Measurements from ENCODE around the gene MORC1.
A peak's percentile ranks its signal among the peaks of the same experiment; 100 is the strongest.

The MORC1 gene

DNA sequence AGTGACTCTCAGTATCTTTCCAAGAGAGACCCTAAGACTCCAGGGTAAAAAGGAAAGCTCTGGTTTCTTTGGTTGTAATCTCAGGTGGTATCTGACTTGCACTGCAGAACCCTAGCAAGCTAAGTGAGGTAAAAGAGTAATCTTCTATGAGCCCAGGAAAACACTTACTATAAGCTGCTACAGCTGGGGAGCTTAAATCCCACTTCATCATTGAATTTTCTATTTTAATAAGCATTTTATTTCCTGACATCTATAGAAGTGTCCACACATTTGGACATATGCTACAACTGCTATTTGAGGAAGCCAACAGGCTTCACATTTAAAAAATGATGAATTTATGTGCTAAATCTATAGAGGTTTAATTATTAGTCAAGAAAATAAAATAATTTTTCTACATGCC lies 91.1 kb downstream of the MORC1 start:
- H3K36me3 ChIP-seq (ENCODE audit: insufficient read depth), result no peaks in the 10 kb centered on the region
- H3K4me1 ChIP-seq (ENCODE audit: low read depth, poor library complexity, severe bottlenecking), result no peaks in the 10 kb centered on the region
- H3K9ac ChIP-seq, result no peak overlapping the region
- no peak overlapping the region for H3K4me3 ChIP-seq (IDR thresholded peaks at IDR 0.05; ENCODE audit: insufficient read depth, low read depth, low read length)
- H2AFZ ChIP-seq (ENCODE audit: low read depth), result no peak overlapping the region
- no peaks in the 10 kb centered on the region for H3K27me3 ChIP-seq (ENCODE audit: insufficient read depth, low read depth)
- no peak overlapping the region for H3K4me2 ChIP-seq
- H3K79me2 ChIP-seq (ENCODE audit: insufficient read depth, low read depth), result no peaks in the 10 kb centered on the region
- H4K20me1 ChIP-seq (ENCODE audit: insufficient read depth), result no peaks in the 10 kb centered on the region
- no peak overlapping the region for H3K27ac ChIP-seq
- TF ChIP-seq, protein P1, sequence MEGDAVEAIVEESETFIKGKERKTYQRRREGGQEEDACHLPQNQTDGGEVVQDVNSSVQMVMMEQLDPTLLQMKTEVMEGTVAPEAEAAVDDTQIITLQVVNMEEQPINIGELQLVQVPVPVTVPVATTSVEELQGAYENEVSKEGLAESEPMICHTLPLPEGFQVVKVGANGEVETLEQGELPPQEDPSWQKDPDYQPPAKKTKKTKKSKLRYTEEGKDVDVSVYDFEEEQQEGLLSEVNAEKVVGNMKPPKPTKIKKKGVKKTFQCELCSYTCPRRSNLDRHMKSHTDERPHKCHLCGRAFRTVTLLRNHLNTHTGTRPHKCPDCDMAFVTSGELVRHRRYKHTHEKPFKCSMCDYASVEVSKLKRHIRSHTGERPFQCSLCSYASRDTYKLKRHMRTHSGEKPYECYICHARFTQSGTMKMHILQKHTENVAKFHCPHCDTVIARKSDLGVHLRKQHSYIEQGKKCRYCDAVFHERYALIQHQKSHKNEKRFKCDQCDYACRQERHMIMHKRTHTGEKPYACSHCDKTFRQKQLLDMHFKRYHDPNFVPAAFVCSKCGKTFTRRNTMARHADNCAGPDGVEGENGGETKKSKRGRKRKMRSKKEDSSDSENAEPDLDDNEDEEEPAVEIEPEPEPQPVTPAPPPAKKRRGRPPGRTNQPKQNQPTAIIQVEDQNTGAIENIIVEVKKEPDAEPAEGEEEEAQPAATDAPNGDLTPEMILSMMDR (conservative IDR thresholded peaks at IDR 0.05; ENCODE audit: low read depth, low read length), result no peak

DNA sequence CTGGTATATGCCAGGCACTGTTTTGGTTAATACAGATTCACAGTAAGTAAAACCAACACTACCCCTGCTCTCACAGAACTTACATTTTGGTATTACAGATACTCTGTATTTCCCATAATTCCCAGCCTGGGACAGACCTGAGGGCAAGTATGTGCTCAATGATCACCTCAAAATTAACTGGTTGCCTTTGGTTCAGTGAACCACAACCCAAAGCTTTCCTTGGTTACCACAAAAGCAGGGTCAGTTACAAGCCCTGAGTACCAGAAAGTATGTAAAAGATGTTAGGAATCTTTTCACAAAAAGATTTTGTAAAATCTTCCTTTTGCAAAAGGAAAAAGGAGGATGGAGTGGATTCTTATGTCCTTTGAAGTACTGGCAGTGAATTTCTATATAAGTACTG lies 92.0 kb downstream of the MORC1 start:
- H2AFZ ChIP-seq (ENCODE audit: low read depth), result no peak overlapping the region
- H3K4me1 ChIP-seq (ENCODE audit: low read depth, poor library complexity, severe bottlenecking), result no peaks in the 10 kb centered on the region
- H3K9ac ChIP-seq, result no peak overlapping the region
- H3K4me3 ChIP-seq (IDR thresholded peaks at IDR 0.05; ENCODE audit: insufficient read depth, low read depth, low read length), result no peak overlapping the region
- H3K4me2 ChIP-seq, result no peak overlapping the region
- H3K79me2 ChIP-seq (ENCODE audit: insufficient read depth, low read depth), result no peaks in the 10 kb centered on the region
- no peak overlapping the region for H3K27ac ChIP-seq
- no peaks in the 10 kb centered on the region for H3K36me3 ChIP-seq (ENCODE audit: insufficient read depth)
- H3K27me3 ChIP-seq (ENCODE audit: insufficient read depth, low read depth), result no peaks in the 10 kb centered on the region
- H4K20me1 ChIP-seq (ENCODE audit: insufficient read depth), result no peaks in the 10 kb centered on the region
- TF ChIP-seq, protein P1 (conservative IDR thresholded peaks at IDR 0.05; ENCODE audit: low read depth, low read length), result no peak

DNA sequence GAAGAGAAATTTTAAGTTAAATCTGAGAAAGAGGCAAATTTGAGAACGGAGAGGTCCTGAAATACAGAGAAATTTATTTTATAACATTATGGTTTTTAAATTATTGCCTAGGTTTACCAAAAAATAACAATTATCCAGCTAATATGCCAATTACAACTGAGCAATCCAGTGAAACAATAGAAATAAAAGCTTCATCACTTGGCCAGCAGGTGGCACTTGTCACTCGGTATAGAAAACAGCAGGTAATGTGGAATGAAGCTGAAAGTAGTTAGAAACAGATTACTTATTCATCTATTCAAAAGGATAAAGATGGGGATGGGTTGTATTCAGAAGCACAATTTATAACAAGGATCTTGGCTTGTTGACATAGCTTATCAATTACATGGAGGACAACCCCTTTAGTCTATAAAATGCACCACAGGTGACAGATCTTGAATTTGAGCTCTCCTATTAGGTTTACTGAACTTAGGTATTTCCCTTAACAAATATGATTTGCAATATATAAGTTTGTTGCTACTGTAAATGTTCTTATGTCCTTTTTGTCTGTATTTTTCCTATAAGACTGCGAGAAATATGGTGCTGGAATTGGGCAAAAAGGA lies 94.2 kb downstream of the MORC1 start:
- Histone ChIP-seq H3K27ac (no peak overlapping the region), H3K4me3 (IDR thresholded peaks at IDR 0.05; ENCODE audit: insufficient read depth, low read depth, low read length) (no peak overlapping the region), H3K4me1 (ENCODE audit: low read depth, poor library complexity, severe bottlenecking) (no peaks in the 10 kb centered on the region), H3K4me2 (no peak overlapping the region), H4K20me1 (ENCODE audit: insufficient read depth) (no peaks in the 10 kb centered on the region), H3K9ac (no peak overlapping the region), H3K36me3 (ENCODE audit: insufficient read depth) (no peaks in the 10 kb centered on the region), H3K79me2 (ENCODE audit: insufficient read depth, low read depth) (no peaks in the 10 kb centered on the region), H3K27me3 (ENCODE audit: insufficient read depth, low read depth) (no peaks in the 10 kb centered on the region), H2AFZ (ENCODE audit: low read depth) (no peak overlapping the region)
- TF ChIP-seq, protein P1 (conservative IDR thresholded peaks at IDR 0.05; ENCODE audit: low read depth, low read length), result peak; percentile 82

DNA sequence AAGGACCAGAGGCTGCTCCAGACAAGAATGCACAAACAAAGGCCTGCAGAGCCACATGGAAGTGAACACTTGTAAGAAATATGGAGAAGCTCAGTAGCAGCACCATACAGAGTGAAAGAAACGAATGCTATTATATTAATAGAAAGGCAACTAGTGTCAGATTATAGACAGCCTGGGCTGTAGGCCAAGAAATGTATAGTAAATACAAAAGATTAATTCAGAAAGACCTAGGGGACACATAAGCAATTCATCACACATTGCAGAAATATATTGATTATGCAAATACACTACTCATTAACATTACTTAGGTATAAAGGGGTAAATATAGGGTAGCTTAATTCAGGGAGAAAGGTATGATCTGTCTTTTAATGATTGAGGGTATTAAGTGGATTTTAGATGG lies 94.8 kb downstream of the MORC1 start:
- H3K4me2 ChIP-seq, result no peak overlapping the region
- TF ChIP-seq, protein P1 (conservative IDR thresholded peaks at IDR 0.05; ENCODE audit: low read depth, low read length), result no peak
- H3K36me3 ChIP-seq (ENCODE audit: insufficient read depth), result no peaks in the 10 kb centered on the region

More for the DNA sequence above, 94.8 kb downstream of the MORC1 start:
- H3K79me2 ChIP-seq (ENCODE audit: insufficient read depth, low read depth), result no peaks in the 10 kb centered on the region
- no peaks in the 10 kb centered on the region for H3K27me3 ChIP-seq (ENCODE audit: insufficient read depth, low read depth)
- no peak overlapping the region for H3K4me3 ChIP-seq (IDR thresholded peaks at IDR 0.05; ENCODE audit: insufficient read depth, low read depth, low read length)
- no peak overlapping the region for H2AFZ ChIP-seq (ENCODE audit: low read depth)
- no peaks in the 10 kb centered on the region for H4K20me1 ChIP-seq (ENCODE audit: insufficient read depth)
- H3K4me1 ChIP-seq (ENCODE audit: low read depth, poor library complexity, severe bottlenecking), result no peaks in the 10 kb centered on the region
- H3K9ac ChIP-seq, result no peak overlapping the region
- no peak overlapping the region for H3K27ac ChIP-seq

Data from KMS-11 (cell line).